GM18861 (cell line): ENCODE measurements around the gene PRKCQ.

Source experiments
- ATAC-seq: cut with Tn5 transposase; IDR thresholded peaks from one replicate; pipeline ENCODE4 v1.9.1; 2021; ENCODE audit not compliant: unreplicated experiment

Gene PRKCQ

DNA sequence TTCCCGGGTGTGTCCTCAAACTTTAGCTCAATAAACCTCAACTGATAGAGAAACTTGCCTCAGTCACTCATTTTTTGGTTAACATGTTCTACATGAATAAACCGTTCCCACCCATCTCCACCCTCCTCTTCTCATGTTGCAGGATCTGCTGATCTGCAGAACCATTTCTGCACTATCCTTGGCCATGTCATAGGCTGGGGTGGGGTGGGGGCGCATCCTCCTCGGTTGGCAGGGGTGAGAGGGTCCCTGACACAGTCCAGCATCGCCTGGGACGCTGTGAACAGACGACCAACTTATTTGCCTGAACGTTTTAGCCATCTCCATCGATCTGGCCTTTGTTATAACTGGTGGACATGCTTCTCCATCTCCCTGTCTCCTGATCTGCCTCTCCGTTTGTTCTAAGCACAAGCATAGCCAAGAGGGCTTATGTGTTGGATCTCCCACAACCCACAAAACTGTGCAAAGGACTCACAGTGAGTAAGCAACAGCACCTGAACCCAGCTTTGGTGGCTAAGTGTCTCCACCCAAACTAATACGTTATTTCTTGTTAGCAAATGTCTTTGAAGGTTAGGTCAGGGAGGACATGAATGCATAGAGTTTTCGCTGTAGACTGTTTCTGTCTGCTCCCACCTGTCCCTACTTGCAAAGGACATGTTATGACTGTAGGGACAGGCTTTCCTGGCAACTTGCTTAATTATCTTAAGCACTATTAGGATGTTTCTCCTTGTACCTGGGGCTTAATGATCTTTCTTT is 51.7 kb downstream of the PRKCQ start:
- no peak for ATAC-seq

DNA sequence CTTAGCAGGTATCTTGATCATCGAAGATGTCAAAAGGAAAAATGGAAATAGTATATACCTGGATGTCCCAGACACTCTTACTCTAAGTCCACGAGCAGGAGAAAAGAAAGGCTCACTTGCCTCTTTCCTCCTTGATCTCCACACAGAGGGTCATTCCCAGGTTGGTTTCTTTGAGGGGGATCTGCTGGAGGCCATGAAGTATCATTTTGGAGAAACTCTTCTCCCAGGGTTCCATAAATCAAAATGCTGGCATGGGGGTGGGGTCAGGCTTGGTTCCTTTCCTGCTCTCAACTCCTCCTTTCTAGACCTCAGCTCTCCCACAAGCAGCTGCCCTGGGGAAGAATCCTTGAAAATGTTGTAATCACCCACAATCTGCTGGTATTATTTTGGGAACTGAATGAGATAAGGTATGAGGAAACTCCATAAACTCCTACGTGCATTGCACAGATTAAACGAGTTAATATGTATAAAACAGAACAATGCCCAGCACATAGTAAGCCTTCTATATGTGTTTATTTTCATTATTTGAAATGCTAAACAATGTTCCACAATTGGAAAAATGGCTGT is 54.4 kb downstream of the PRKCQ start:
- ATAC-seq, result no peak

DNA sequence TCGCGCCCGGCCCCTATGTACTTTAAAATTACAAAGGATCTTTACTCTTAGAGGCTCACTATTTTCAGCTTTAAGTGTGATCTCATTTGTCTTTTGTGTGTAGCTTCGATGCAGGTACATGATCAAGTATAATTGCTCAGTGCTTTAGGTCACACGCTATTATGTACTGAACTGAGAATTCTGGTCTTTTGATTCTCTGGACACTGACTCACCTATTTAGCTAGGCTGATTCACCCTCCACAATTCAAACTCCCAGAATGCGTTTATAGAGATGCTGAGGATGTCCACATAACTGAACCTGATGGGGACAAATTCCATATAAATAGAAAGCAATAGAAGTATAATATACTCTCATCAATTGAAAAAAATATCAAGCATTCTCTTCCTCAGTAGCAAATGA is 57.8 kb downstream of the PRKCQ start:
- ATAC-seq, result no peak

DNA sequence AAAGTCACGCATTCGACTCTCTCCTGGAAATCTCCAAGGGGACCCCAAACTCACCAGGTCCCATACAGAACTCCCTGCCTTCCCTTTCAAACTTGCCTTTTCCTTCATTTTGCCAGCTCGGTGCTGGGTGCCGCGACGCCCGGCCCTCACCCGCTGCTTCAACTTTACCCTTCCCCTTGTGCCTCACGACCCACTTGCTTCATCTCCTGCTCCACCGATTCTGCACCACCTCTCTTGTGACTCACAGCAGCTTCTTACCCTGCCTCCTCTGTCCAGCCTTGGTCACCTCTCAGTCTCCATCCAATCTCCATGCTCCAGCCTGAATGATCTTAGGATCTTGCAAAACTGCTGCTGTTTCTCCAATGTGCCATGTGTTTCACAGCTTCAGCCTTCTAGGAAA is 59.9 kb downstream of the PRKCQ start:
- no peak for ATAC-seq

DNA sequence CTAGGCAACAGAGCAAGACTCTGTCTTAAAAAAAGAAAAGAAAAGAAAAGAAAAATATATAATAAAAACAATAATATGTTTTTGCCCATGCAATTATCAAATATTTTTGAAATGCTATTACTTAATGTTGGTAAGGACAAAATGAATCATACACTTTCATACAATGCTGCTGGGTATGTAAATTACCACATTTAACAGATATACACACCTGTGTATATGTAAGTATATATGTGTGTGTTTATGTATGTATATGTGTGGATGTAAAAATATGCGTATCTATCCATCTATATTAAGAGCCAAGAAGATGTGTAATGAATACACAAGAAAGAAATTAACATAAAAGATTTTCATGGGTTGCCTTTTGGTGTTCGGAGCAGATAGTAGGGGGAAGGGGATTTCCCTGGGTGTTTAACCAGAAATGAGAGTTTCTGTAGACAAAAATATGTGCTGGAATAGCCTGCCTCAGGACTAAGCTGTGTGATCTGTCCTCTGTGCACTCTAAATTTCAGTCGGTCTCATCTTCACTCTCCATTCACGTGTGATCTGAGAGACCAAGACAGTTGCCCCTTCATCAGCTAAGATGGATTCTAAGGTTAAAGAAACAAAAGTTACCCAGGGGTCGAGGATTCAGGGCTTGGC is 61.2 kb downstream of the PRKCQ start:
- no peak for ATAC-seq

DNA sequence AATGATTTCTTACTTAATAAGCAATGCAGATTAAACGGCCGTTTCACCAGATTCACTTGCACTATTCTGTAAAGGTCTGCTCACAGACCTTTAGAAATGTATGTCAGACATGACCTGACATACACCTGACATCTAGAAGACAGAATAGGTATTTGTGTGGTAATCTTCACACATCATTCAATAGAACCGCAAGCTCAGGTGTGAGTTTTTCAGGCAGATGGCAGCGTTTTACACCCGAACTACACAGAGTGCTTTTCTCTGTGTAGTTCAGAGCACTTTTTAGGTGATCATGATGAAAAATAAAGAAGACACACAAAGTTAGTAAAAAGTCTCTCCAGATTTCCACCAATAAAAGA is 63.2 kb downstream of the PRKCQ start:
- ATAC-seq, result no peak

DNA sequence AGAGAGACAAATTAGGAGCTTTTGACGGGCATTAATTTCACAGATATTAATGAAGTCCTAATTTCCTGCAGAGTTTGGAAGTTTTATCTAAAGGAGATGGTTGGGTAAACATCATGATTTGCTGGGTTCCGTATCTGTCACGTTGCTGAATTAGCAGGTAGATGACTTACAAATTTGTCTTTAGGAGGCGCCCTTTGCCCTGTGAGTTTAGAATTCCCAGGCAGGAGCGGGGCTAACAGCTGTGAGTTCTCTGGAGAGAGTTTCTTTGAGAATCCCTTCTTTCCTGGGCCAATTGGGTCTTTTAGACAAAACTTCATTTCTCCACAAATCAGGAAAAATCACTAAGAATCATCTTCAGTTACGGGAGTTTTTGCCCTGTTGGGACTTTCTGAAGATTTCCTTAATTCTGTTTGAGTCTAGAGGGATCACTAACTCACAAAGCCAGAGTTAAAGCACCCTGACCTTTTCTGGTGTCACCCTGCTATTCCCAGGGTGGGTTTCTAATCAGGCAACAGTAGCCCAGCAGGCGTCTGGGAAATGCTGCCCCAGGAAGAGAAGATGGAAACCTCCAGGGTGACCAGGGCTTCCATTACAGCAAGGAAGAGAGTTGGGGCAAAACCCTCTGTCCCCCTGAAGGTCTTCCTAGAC is 63.7 kb downstream of the PRKCQ start:
- ATAC-seq, result no peak

DNA sequence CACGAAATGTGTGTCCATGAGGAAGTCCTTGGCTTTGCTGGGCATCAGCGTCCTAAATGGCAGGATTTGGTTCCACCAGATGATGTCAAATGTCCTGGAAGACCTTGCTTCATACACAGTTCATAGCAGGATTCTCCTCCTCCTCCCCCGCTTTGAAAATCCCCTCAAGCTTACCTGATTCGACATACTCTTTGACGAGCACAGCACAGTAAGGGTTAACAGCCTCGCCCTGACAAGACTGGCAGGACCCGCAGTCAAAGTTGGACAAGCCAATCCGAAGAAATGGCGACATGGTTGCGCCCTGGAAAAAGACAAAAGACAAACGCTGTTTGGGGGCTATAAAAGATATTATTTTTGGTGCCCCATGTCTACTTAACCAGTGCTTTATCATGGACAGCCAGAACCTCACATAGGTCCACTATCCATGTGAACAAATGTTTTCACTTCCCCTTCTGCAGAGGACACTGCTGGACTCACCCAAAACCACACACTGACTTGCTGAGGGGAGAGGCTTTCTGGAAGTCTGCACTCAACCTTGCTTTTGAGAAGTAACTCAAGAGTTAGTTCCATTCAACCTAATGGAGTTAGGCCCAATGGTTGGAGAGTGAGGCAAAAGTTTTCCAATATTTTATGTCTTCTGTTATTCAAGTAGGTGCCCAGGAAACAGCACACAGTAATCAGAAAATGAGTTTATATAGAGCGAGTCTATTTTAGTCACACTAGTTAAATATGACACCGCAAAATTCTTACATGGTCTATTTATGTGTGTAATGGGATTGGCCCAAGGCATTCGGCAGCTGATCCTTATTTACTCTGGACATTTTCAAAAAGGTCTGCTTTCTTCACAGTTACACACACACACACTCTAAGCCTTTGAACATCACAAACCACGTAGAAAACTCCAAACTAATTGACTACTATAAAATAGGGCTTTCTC is 65.0 kb downstream of the PRKCQ start:
- ATAC-seq, result no peak

DNA sequence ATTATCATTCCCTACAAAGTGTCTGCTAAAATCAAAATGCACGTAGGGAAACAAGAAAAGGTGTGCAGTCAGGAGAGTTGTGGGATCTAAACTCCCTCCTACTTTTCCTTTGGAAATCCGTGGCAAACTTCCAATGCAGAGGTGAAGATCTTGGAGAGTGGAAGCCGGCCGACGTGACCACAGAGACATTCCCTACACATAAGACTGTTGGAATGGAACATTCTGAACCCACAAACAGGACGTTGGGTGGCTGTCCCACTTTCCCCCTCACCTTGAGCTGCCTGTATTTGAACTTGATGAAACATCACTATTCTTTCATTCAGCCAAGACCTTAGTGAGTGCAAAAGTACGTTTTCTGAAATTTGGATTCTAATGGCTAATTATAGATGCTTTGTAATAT is 65.9 kb downstream of the PRKCQ start:
- no peak for ATAC-seq

DNA sequence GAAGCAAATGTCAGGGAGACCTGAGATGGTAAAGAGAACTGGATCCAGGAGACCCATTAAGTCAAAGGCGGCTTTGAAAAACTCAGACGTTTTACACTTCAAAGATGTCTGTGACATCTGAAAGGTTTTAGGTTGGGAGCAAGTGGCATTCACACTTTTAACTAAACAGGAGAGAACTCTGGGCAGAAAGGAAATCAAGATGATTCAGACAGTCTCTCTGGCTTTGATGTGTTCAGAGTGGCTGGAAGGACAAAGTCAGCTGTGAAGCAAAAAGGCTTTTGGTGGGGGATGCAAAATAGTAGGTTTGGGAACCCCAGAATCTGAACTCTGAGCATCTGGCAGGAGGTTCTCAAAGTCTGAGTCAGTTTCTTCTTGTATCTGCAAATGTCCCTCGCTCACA is 66.6 kb downstream of the PRKCQ start:
- no peak for ATAC-seq

DNA sequence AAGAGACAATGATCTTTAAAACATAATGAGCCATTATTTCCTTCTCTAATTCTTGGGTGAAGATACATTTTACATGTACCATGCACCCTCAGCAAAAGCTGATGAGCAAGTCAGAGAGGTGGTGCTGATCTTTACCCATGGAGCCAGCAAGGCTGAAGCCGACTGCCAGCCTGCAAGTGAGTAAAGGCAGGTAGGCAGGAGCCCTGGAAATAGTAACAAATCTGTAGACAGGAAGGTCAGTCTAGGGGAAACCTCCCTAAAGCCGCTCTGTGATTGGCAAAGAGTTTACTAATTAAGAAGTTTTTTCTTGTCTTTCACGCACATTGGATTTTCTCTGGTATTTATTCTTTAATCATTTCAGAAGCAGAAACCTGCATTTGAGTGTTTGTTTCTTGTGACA is 67.9 kb downstream of the PRKCQ start:
- ATAC-seq, result no peak

DNA sequence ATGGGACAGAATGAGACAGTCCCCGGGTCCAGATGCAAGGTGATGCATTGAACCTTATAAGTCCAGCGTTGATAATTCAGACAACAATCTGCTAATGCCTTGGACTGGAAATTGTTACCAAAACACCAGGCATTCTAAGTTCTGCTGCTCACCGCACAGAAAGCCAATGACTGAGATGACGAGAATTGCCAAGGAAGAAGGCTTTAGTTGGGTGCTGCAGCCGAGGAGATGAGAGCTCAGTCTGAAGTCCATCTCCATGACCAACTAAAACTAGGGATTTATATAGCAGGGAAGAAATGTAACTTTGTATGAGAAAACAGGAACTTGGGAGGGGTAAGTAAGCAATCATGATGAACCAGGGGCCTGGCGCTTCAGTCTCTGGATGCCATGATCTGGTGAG is 68.7 kb downstream of the PRKCQ start:
- no peak for ATAC-seq

DNA sequence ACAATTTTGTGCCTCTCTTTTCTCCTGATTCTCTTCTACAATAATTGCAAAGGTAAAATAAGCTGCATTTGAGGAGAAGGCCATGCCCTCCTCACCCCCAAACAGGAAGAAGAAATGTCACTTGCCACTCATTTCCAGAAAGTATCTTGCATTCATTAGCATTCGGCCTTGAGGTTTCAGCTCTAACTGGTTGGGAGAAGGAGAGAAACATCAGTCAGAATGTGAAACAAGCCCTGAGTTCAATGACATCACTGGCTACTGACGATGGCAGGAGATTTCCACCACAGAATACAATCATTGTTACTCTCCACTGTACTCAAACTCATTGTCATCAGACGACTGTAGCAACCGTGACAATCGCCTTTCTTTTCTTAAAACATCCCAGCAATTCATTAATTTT is 72.8 kb downstream of the PRKCQ start:
- ATAC-seq, result peak; percentile 94

DNA sequence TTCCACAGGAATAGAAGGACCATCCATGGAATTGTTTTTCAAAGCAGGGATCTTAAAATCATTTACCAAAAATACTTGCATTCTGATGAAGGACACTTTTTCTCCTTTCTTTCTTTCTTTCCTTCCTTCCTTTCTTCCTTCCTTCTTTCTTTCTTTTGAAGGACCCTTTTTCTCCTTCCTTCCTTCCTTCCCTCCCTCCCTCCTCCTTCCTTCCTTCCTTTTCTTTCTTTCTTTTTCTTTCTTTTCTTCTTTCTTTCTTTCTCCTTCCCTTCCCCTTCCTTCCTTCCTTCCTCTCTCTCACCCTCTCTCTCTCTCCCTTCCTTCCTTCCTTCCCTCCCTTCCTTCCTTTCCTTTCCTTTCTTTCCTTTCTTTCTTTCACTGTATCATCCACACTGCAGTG is 74.8 kb downstream of the PRKCQ start:
- no peak for ATAC-seq

DNA sequence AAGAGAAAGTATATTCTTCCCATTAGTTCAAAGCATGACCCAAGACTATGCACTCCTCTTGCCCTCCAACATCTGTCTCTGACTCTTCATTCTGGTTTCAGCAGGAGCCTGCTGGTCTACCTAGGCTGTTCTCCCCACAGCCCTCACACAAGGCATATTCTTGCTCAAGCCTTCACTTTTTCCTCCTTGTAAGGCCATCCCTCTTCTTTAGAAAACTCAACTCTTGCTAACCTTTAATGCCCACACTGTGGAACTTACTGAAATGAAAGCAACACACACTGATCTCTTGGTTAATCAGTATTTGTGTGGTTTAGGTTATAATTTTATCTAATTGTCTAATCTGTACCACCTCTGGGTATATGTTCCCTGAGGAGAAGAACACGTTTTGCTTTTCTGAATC is 75.8 kb downstream of the PRKCQ start:
- no peak for ATAC-seq

DNA sequence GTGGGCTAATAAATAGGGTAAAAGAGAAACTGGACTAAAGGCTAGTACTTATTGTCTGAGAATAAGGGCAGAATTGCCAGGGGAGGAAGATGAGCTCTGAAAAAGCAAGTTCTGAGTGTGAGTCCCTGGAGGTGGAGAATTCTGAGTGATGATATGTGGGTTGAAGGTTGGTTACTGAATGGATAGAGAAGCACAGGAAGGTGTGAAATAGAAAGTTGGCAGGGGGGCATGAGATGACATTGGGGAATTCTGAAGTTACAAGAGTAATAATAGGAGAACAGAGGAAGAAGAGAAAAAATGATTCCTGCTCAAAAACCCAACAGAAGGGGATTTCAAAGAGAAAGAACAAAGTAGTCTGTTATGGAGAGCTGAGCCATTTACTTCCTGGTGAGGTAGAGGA is 76.9 kb downstream of the PRKCQ start:
- no peak for ATAC-seq

DNA sequence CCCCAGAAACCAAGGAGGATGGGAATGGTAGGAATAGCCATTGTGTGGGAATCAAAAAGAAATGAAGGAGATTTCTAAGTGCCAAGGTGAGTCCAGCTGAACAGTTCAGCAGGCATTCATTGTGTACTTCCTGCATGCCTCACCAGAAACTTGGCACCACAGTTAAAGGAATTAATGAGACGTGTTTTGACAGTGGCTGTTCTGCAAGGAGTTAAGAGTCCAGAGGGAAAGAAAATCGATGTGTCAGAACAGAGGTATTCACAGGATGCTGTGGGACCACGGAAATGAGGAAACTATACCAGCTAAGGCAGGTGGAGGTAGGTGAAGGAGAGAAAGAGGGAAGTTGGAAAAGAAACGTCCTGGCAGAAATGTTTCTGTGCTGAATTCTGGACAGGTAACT is 78.1 kb downstream of the PRKCQ start:
- ATAC-seq, result no peak

DNA sequence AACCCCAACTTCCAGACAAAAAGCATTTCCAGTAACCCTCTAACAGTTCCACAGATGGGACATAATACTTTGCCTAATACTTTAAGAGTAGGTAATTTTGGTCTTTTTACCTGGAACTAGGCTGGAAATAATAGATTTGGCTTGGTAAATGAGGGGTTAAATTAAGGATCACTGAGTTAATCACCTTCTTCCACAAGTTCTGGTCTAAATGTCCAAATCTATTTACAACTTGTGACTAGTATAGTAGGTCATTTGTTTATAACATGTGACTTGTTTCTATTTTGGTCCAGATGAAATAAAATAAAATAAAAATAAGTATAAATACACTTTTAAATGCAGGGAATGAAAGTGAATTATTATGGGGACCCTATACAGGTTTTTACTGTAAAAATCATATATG is 80.1 kb downstream of the PRKCQ start:
- ATAC-seq, result no peak

DNA sequence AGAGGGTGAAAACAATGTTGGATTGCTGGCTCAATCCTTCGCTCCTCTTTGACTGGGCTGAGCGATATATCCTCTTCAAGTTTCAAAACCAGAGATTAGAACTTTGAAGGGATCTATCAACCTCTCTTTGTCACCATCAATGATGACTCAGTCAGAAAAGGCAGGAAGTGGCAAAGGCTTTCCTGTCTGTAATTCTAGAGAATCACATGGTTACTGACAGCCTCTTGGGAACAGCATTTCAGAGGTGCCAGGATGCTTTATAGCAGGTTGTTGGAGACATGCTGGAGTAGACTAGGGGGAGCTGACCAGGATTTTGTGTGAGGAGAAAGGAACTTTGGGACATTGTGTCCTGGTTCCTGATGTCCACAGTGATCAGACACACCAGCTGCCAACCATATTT is 81.3 kb downstream of the PRKCQ start:
- ATAC-seq, result no peak

DNA sequence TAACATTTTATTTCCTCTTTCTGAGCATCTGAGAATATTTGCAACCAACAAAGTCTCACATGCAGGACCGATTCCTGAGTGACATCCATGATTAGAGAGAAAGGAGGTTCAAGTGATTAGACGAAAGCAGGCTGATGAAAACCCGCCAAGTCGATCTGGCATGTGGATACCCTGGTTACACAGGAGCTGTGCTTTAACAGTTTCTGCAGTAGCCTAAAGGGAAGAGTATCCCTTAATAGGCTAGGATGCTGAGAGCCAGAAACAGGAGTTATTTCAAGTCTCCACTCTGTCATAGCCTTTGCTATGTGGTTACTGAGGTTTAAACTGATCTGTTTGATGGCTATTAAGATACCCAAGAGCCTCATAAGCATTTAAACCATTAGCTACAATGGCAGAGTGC is 82.5 kb downstream of the PRKCQ start:
- no peak for ATAC-seq

DNA sequence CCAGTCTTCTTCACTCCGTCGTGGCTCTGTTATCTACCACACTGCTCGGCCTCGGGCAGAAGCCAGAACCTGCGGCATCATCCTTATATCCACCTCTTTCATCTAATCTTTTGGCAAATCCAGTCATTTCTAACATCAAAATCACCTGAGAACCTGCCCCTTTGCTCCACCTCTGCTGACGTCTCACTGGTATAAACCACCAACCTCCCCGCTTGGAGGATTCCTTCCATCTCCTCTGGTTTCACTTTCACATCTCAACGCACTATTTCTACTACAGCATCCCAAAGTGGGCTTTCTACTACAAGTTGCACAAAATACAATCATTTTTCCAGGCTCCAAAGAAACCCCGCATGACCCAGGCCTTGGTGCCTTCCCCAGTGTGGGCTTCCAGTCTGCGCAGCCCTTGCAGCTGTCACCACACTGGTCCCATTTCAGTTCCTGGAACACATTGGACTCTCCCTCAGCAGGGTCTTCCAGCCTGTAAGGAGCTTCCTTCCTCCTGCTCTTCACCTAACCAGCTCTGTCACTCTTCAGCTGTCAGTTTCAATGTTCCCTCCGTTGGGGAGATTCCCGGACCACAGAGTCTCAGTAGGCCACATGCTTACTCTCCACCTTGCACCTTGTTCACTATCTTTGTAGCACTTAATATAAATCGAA is 85.0 kb downstream of the PRKCQ start:
- no peak for ATAC-seq
